ENCODE measurements around the gene S100A5. TPM values are rescaled to one million over a fixed set of nuclear protein-coding genes. Genes with fewer than 3 reads are reported as not detected.

S100A5 gene
- total RNA-seq, 1 donor from 2014 or later = not detected

DNA sequence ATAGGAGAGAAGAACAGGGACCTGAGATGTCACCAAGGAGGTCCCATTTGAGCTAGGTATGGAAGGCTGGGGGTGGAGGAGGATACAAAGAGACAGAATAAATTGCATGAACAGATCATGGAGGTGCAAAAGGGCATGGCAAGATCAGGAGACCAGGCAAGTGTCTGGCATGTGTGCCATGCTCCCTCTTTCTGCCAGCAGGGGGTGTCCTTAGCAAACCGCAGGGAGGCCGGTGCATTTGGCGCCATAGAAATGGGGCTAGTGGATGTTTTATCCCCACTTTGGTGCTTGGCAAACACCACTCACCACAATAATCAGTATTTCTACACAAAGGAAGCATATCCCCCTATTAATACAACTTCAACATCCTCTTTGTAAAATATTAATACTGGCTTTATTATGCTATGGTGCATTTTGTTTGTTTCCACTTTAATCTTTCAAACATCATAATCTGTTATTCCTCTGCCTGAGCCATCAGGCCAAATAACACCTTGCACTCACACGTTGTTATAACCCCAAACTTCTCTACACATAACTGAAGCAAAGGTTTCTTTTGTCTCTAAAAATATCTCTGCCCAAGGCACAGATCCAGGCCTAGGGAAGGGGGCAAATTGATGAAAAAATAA lies 30.9 kb downstream of the S100A5 start:
- Mint-ChIP-seq H3K36me3 (ENCODE audit: low read depth, unreplicated experiment) (no peaks in the 10 kb centered on the region), H3K27ac (ENCODE audit: unreplicated experiment) (no peak overlapping the region), H3K4me3 (ENCODE audit: unreplicated experiment) (no peak overlapping the region), H3K9me3 (ENCODE audit: unreplicated experiment) (no peaks in the 10 kb centered on the region), H3K27me3 (ENCODE audit: unreplicated experiment) (peaks cover 11% of the 10 kb centered on the region), H3K4me1 (ENCODE audit: unreplicated experiment) (no peaks in the 10 kb centered on the region)
- TF ChIP-seq, protein P1, sequence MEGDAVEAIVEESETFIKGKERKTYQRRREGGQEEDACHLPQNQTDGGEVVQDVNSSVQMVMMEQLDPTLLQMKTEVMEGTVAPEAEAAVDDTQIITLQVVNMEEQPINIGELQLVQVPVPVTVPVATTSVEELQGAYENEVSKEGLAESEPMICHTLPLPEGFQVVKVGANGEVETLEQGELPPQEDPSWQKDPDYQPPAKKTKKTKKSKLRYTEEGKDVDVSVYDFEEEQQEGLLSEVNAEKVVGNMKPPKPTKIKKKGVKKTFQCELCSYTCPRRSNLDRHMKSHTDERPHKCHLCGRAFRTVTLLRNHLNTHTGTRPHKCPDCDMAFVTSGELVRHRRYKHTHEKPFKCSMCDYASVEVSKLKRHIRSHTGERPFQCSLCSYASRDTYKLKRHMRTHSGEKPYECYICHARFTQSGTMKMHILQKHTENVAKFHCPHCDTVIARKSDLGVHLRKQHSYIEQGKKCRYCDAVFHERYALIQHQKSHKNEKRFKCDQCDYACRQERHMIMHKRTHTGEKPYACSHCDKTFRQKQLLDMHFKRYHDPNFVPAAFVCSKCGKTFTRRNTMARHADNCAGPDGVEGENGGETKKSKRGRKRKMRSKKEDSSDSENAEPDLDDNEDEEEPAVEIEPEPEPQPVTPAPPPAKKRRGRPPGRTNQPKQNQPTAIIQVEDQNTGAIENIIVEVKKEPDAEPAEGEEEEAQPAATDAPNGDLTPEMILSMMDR (IDR thresholded peaks at IDR 0.05; ENCODE audit: unreplicated experiment) = peak; percentile 79
- peak; percentile 63 for DNase-seq (ENCODE audit: low spot score)

DNA sequence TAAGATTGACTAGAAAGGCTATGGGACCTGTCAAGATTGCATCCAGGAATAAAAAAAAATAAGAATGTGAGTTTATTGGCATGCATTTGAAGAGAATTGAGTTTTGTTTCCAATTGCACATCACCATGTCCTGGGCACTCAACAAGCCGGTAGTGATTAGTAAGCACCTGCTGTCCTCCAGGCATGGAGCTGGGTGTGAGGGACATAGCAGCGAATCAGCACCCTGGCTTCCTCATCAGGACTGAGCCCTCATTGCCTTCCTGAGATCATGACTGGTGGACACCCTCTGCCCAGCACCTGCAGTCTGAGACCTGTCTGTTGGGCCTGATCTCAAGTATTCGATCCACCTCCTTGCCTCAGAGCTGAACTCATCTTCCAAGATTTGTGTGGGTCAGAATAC lies 31.7 kb downstream of the S100A5 start:
- no peak for DNase-seq (ENCODE audit: low spot score)
- peaks cover 14% of the 10 kb centered on the region for H3K27me3 Mint-ChIP-seq (ENCODE audit: unreplicated experiment)
- no peak overlapping the region for H3K27ac Mint-ChIP-seq (ENCODE audit: unreplicated experiment)
- H3K36me3 Mint-ChIP-seq (ENCODE audit: low read depth, unreplicated experiment) = no peaks in the 10 kb centered on the region
- TF ChIP-seq, protein P1 (IDR thresholded peaks at IDR 0.05; ENCODE audit: unreplicated experiment) = no peak
- no peaks in the 10 kb centered on the region for H3K4me1 Mint-ChIP-seq (ENCODE audit: unreplicated experiment)
- no peaks in the 10 kb centered on the region for H3K9me3 Mint-ChIP-seq (ENCODE audit: unreplicated experiment)
- H3K4me3 Mint-ChIP-seq (ENCODE audit: unreplicated experiment) = no peak overlapping the region

DNA sequence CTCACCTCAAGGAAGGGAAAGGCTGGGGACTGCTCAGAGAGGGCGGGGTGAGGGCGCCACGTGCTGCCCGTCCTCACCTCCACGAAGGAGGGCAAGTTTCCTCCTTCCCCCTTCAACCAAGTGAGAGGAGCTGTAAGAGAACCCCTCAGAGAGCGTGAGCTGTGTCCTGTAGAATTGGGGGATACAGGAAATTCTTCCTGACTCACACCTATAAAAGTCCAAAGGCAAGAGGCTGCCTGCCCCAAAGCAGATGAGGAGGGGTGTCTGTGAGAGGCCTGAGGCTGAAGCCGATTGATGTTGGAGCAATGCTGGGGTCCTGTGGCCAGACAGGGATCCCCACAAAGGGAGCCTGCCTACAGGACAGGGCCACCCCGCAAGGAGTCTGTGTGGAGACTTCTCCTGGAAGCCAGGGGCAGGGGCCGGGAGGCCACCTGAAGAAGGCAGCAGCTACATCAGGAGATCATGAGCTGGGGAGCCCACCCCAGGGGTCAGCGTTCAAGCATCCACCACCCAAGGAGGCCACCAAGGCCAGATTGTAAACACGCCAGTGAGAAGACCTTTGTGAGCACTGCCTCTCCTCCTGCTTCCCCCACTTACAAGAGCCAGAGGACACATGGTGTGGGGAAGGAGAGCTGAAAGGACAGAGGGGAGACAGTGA lies 32.7 kb downstream of the S100A5 start:
- peak overlapping the region; percentile 36 for H3K27ac Mint-ChIP-seq (ENCODE audit: unreplicated experiment)
- H3K27me3 Mint-ChIP-seq (ENCODE audit: unreplicated experiment) = peaks cover 14% of the 10 kb centered on the region
- DNase-seq (ENCODE audit: low spot score) = no peak
- no peaks in the 10 kb centered on the region for H3K4me1 Mint-ChIP-seq (ENCODE audit: unreplicated experiment)
- H3K36me3 Mint-ChIP-seq (ENCODE audit: low read depth, unreplicated experiment) = no peaks in the 10 kb centered on the region
- TF ChIP-seq, protein P1 (IDR thresholded peaks at IDR 0.05; ENCODE audit: unreplicated experiment) = no peak
- no peaks in the 10 kb centered on the region for H3K9me3 Mint-ChIP-seq (ENCODE audit: unreplicated experiment)
- H3K4me3 Mint-ChIP-seq (ENCODE audit: unreplicated experiment) = no peak overlapping the region

DNA sequence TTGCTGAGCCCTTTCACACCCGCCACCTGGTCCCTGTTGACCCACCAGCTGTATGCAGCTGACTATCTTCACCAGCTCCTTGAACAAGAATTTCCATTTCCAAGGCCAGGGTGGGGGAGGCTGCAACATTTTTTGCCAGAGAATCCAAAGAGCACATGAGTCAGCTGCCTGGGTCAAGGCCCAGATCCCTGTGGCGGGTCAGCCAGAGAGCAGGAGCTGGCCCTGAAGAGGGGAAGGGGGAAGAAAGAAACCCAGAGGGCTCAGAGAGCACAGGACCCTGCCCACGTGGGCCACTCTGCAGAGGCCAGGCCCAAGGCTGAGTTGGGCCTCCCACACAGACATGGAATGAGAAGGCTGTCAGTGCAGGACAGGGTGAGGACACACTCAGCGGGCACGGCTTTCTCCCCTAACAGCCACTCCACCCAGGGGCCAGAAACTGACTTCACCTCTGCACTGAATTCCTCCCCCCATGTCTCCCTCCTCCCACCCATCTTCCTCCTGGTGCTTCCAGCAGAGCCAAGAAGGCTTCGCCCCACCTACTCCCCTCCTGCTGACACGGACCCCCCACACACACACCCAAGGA lies 33.8 kb downstream of the S100A5 start:
- no peak for DNase-seq (ENCODE audit: low spot score)
- TF ChIP-seq, protein P1 (IDR thresholded peaks at IDR 0.05; ENCODE audit: unreplicated experiment) = no peak
- Mint-ChIP-seq H3K27ac (ENCODE audit: unreplicated experiment) (no peak overlapping the region), H3K27me3 (ENCODE audit: unreplicated experiment) (peaks cover 14% of the 10 kb centered on the region), H3K9me3 (ENCODE audit: unreplicated experiment) (no peaks in the 10 kb centered on the region), H3K4me3 (ENCODE audit: unreplicated experiment) (no peak overlapping the region), H3K4me1 (ENCODE audit: unreplicated experiment) (no peaks in the 10 kb centered on the region), H3K36me3 (ENCODE audit: low read depth, unreplicated experiment) (no peaks in the 10 kb centered on the region)

DNA sequence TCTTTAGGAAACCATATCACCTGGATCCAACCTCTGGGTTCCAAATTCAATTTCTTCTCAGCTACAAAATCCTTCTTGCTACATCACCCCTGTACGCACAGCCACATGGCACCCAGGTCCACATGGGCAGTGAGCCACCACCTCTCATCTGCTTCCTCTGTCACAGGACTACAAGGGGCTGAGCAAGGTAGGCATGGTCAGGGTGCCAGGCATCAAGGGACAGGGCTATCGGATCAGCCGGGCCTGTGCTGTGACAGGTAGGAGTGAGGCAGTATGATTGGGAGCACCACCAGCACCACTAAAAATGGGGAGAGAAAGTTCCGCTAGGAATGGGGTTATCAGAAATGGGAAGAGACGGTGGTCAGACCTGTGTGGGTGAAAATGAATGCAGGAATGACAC lies 34.3 kb downstream of the S100A5 start:
- H3K9me3 Mint-ChIP-seq (ENCODE audit: unreplicated experiment) = no peaks in the 10 kb centered on the region
- H3K27ac Mint-ChIP-seq (ENCODE audit: unreplicated experiment) = no peak overlapping the region
- TF ChIP-seq, protein P1 (IDR thresholded peaks at IDR 0.05; ENCODE audit: unreplicated experiment) = no peak
- H3K27me3 Mint-ChIP-seq (ENCODE audit: unreplicated experiment) = peaks cover 14% of the 10 kb centered on the region
- H3K36me3 Mint-ChIP-seq (ENCODE audit: low read depth, unreplicated experiment) = no peaks in the 10 kb centered on the region
- DNase-seq (ENCODE audit: low spot score) = no peak
- H3K4me3 Mint-ChIP-seq (ENCODE audit: unreplicated experiment) = no peak overlapping the region
- no peaks in the 10 kb centered on the region for H3K4me1 Mint-ChIP-seq (ENCODE audit: unreplicated experiment)

Measured in endothelial cell (in vitro differentiated cells).